Peyer's patch (tissue), 4 donors: ENCODE results near the gene HNRNPR. TPM values are rescaled to one million over a fixed set of nuclear protein-coding genes. Genes with fewer than 3 reads are reported as not detected.
A peak's percentile ranks its signal among the peaks of the same experiment; 100 is the strongest.

ENCODE experiments used
- DNase-seq, 3 donors: peaks; one replicate each; pipeline ENCODE4 v3.0.0-alpha.2; 2017 to 2019
- H3K27ac ChIP-seq, 4 donors: fragments of 200-600 bp; sonication (generic); one replicate each; pipeline ENCODE4 v1.5.1; 2016 to 2019
- H3K27me3 ChIP-seq, 2 donors: fragments of 200-600 bp; sonication (generic); one replicate each; pipeline ENCODE4 v1.5.1; 2019
- H3K36me3 ChIP-seq, 3 donors: fragments of 200-600 bp; sonication (generic); one replicate each; pipeline ENCODE4 v1.5.1; 2016 to 2019
- H3K4me1 ChIP-seq, 4 donors: fragments of 200-600 bp; sonication (generic); one replicate each; pipeline ENCODE4 v1.5.1; 2016 to 2019
- H3K4me3 ChIP-seq, 4 donors: fragments of 200-600 bp; sonication (generic); 1 replicate in 3 of 4; 2 replicates in 1 of 4; pipeline ENCODE4 v1.5.1; 2016 to 2019; ENCODE audit warnings: mild to moderate bottlenecking in 1 of 4
- H3K9me3 ChIP-seq, 4 donors: fragments of 200-600 bp; sonication (generic); one replicate each; pipeline ENCODE4 v1.5.1; 2016 to 2019; ENCODE audit warnings: mild to moderate bottlenecking in 1 of 4
- POLR2A ChIP-seq, 2 donors: fragments of 450-650 bp; IDR thresholded peaks; one replicate each; pipeline ENCODE4 v1.5.1; 2017; ENCODE audit warnings: antibody characterized with exemption in 2 of 2, mild to moderate bottlenecking in 2 of 2, moderate library complexity in 2 of 2
- total RNA-seq, 4 donors: library from RNA; depleted of rRNA; stranded (reverse); fragments of >200 nt; gene quantifications; one replicate each; pipeline ENCODE4 v1.1.0, GENCODE V29; 2016
- TF ChIP-seq, protein P1 (sequence below), 6 experiments: fragments of 450-650 bp in 4 of 6; fragments of 200-600 bp in 2 of 6; sonication (generic) in 1 of 6; IDR thresholded peaks; one replicate each; pipeline ENCODE4 v1.5.1; 2017 to 2019; ENCODE audit warnings: antibody characterized with exemption in 6 of 6, mild to moderate bottlenecking in 3 of 6, moderate library complexity in 1 of 6

The HNRNPR gene
- 100 to 1,000 TPM in 1 of 4 donors, 10 to 100 TPM in 3; 39.4 to 122 (median 54.8) TPM for total RNA-seq

DNA sequence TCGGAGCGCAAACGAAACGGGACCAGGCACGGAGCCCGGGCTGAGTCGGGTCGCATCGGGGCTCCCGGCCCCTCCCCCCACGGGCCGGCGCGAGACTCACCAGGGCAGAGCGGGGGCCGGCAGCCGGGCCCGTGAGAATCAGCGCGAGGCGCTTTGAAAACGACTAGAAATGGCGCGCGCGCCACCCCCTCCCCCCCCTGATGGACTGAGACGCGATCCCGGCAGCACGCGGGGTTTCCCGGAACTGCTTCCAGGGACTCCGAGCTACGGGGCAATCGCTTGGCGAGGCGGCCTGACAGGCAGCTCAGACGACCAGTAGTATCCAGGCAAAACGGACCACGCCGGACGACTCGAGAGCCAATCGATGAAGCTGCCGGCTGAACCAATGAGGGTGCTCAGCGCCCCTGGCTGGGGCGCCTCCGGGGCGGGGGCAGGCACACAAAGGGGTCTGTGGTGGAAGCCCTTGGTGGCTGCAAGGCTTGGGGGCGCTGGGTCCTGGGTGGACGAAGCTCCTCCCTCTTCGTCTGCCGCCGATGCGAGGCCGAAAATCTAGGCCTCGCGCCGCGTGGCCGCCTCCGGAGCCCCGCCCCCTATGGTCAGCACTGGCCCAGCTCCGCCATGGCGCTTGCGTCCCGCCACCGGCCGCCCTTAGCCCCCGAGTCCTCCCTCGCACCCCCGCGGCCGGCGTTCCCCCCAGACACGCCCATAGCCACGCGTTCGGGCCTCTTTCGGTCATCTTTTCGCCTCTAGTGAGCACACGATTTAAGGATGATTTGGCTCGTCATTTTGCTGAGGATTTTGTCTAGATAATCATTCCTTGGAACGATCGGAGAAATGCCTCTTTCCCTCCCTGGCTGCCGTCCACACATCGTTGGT is at the start of gene HNRNPR:
HNRNPR (minus strand) TSS at position 174 of the 876 bp plus-strand sequence. CDS start 3,276 bp downstream, outside the sequence.
- peak; percentile 71 to 79 for TF ChIP-seq POLR2A (IDR thresholded peaks at IDR 0.05)
- TF ChIP-seq, protein P1, sequence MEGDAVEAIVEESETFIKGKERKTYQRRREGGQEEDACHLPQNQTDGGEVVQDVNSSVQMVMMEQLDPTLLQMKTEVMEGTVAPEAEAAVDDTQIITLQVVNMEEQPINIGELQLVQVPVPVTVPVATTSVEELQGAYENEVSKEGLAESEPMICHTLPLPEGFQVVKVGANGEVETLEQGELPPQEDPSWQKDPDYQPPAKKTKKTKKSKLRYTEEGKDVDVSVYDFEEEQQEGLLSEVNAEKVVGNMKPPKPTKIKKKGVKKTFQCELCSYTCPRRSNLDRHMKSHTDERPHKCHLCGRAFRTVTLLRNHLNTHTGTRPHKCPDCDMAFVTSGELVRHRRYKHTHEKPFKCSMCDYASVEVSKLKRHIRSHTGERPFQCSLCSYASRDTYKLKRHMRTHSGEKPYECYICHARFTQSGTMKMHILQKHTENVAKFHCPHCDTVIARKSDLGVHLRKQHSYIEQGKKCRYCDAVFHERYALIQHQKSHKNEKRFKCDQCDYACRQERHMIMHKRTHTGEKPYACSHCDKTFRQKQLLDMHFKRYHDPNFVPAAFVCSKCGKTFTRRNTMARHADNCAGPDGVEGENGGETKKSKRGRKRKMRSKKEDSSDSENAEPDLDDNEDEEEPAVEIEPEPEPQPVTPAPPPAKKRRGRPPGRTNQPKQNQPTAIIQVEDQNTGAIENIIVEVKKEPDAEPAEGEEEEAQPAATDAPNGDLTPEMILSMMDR (IDR thresholded peaks at IDR 0.05): peak in 3 of 6 experiments; percentile 21 to 34 (median 28)
- peak within 1 kb of the TSS; percentile 78 to 99 (median 84) for H3K4me3 ChIP-seq
- H3K36me3 ChIP-seq: no peaks in the 10 kb centered on the region
- H3K27ac ChIP-seq: peak within 1 kb of the TSS; percentile 97 to 100 (median 98)
- no peaks in the 10 kb centered on the region for H3K27me3 ChIP-seq
- no peaks in the 10 kb centered on the region for H3K9me3 ChIP-seq
- peak; percentile 98 to 100 (median 99) for DNase-seq
- peaks cover 0 to 30% (median 4%) of the 10 kb centered on the region in 4 donors for H3K4me1 ChIP-seq

DNA sequence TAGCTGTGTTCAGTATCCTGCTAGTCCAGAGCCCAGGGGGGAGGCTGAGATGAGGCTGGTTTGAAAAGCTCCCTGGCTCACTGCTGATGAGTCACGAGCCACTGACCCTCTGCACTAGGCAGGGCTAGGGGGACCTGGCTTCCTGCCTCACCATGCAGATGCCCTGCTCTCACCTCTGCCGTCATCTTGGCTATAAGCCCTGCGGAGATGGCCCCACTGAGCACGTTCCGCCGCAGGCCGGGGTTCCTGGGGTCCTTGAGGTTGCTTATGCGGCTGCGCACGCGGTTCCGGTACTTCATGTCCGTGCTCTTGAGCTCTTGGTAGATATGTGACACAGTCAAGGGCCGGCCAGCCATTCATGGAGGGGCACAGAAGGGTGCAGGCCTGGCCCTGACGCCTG is 49.6 kb upstream of the HNRNPR start:
- H3K36me3 ChIP-seq: peaks cover 0 to 9% (median 0%) of the 10 kb centered on the region in 3 donors
- no peak for DNase-seq
- H3K27ac ChIP-seq: peak overlapping the region; percentile 39 to 84 (median 66)
- H3K4me1 ChIP-seq: peaks cover 0 to 8% (median 0%) of the 10 kb centered on the region in 4 donors
- H3K9me3 ChIP-seq: no peaks in the 10 kb centered on the region
- no peak overlapping the region for H3K4me3 ChIP-seq
- no peaks in the 10 kb centered on the region for H3K27me3 ChIP-seq
- TF ChIP-seq, protein P1 (IDR thresholded peaks at IDR 0.05): no peak
- TF ChIP-seq POLR2A (IDR thresholded peaks at IDR 0.05): no peak

DNA sequence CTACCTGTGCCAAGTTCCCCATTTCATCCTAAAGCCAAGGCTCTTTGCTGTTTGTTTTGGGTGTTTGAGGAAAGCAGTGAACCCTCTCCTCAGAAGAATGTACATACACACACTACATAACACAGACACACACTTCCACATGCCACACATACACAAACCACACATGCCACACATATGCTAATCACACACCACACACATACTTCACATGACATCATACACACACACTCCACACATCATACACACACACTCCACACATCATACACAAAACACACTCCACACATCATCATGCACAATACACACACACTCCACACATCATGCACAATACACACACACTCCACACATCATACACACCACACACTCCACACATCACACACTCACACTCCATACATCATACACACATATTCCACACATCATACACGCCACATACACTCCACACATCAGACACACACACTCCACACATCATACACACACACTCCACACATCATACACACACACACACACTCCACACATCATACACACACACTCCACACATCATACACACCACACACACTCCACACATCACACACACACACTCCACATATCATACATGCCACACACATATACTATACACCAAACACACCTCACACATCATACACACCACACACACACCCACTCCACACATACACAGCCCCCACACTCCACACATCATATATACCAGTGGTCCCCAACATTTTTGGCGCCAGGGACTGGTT is 48.2 kb upstream of the HNRNPR start:
- Histone ChIP-seq H3K4me3 (no peak overlapping the region), H3K9me3 (no peaks in the 10 kb centered on the region), H3K27me3 (no peaks in the 10 kb centered on the region), H3K36me3 (peaks cover 0 to 9% (median 0%) of the 10 kb centered on the region in 3 donors), H3K4me1 (peaks cover 0 to 8% (median 0%) of the 10 kb centered on the region in 4 donors), H3K27ac (no peak overlapping the region)
- no peak for DNase-seq
- TF ChIP-seq, protein P1 (IDR thresholded peaks at IDR 0.05): no peak
- TF ChIP-seq POLR2A (IDR thresholded peaks at IDR 0.05): no peak

DNA sequence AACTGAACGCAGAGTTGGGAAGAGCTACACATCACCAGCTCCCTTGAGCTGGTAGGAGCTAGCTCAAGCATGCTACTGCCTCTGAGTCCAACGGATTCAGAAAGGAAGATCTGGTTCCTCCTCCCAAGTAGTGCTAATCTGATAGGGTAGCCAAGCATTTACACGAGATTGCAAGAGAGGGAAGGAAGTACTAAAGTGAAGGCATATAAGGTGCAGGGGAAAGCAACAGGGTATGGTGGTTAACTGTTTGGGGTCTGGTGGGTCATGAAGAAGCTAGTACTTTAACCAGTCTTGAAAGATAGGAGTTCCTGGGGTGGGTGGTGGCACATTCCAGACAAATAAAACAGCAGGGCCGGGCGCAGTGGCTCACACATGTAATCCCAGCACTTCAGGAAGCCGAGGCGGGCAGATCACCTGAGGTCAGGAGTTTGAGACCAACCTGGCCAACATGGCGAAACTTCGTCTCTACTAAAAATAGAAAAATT is 45.8 kb upstream of the HNRNPR start:
- H3K4me1 ChIP-seq: peaks cover 0 to 8% (median 0%) of the 10 kb centered on the region in 4 donors
- no peak for TF ChIP-seq POLR2A (IDR thresholded peaks at IDR 0.05)
- TF ChIP-seq, protein P1 (IDR thresholded peaks at IDR 0.05): no peak
- no peaks in the 10 kb centered on the region for H3K36me3 ChIP-seq
- no peaks in the 10 kb centered on the region for H3K9me3 ChIP-seq
- no peaks in the 10 kb centered on the region for H3K27me3 ChIP-seq
- no peak for DNase-seq
- H3K4me3 ChIP-seq: no peak overlapping the region
- no peak overlapping the region for H3K27ac ChIP-seq

DNA sequence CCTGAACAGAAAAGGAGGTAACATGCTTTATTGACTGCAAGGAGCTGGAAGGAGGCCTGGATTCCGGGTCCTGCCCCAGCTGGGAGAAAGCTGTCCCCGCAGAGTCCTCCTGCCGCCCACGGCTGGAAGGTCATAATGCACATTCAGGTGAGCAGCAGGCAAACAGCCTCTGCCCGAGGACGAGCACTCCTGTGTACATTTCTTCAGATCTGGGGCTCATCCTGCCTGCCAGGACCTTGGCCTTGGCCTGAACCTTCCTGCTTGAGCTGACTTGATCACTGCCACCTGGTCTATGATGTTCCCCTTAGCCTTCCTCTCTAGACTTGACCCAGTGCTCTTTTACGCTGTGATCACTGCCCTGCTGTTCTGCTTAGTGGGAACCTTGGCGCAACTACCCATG is 43.4 kb upstream of the HNRNPR start:
- no peak overlapping the region for H3K4me3 ChIP-seq
- peaks cover 0 to 16% (median 0%) of the 10 kb centered on the region in 4 donors for H3K4me1 ChIP-seq
- no peaks in the 10 kb centered on the region for H3K36me3 ChIP-seq
- no peak for DNase-seq
- H3K27ac ChIP-seq: no peak overlapping the region
- TF ChIP-seq POLR2A (IDR thresholded peaks at IDR 0.05): no peak
- TF ChIP-seq, protein P1 (IDR thresholded peaks at IDR 0.05): no peak
- H3K9me3 ChIP-seq: no peaks in the 10 kb centered on the region
- no peaks in the 10 kb centered on the region for H3K27me3 ChIP-seq
